ENCODE results near the gene CRPPA. TPM values are rescaled to one million over a fixed set of nuclear protein-coding genes. Genes with fewer than 3 reads are reported as not detected.

Gene CRPPA
- total RNA-seq, 2 donors from 2014 or later: 1.4 to 2.1 TPM

DNA sequence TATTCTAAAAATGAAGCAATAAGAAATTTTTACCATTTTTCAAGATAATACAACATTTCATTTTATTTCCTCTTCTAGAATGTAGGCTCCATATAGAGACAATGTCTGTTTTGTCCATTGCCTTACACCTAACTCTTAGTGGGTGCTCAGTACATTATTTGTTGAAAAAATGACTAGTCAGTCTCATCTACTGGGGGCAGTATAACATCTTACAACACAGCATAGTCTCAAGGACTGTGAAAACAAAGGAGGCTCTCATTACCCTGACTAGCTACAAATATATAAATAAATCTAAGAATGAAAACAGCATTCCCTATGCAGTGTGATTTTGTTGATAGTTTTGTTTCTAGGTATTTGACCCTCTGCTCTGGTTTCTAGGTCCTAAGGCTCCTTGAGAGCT is 11.6 kb downstream of the CRPPA start:
- Histone ChIP-seq H3K9me3 (no peaks in the 10 kb centered on the region), H3K27ac (no peak overlapping the region), H3K4me3 (no peak overlapping the region), H3K4me1 (ENCODE audit: control insufficient read depth in 1 of 2, low read depth in 2 of 2) (no peaks in the 10 kb centered on the region), H3K27me3 (replicated peaks; ENCODE audit: insufficient read depth) (no peaks in the 10 kb centered on the region), H3K36me3 (no peaks in the 10 kb centered on the region)
- TF ChIP-seq, protein P1, sequence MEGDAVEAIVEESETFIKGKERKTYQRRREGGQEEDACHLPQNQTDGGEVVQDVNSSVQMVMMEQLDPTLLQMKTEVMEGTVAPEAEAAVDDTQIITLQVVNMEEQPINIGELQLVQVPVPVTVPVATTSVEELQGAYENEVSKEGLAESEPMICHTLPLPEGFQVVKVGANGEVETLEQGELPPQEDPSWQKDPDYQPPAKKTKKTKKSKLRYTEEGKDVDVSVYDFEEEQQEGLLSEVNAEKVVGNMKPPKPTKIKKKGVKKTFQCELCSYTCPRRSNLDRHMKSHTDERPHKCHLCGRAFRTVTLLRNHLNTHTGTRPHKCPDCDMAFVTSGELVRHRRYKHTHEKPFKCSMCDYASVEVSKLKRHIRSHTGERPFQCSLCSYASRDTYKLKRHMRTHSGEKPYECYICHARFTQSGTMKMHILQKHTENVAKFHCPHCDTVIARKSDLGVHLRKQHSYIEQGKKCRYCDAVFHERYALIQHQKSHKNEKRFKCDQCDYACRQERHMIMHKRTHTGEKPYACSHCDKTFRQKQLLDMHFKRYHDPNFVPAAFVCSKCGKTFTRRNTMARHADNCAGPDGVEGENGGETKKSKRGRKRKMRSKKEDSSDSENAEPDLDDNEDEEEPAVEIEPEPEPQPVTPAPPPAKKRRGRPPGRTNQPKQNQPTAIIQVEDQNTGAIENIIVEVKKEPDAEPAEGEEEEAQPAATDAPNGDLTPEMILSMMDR (IDR thresholded peaks at IDR 0.05): no peak
- DNase-seq (ENCODE audit: low spot score) (no peak), ATAC-seq (ENCODE audit: insufficient number of reproducible peaks, low FRiP score, low read depth) (no peak)

DNA sequence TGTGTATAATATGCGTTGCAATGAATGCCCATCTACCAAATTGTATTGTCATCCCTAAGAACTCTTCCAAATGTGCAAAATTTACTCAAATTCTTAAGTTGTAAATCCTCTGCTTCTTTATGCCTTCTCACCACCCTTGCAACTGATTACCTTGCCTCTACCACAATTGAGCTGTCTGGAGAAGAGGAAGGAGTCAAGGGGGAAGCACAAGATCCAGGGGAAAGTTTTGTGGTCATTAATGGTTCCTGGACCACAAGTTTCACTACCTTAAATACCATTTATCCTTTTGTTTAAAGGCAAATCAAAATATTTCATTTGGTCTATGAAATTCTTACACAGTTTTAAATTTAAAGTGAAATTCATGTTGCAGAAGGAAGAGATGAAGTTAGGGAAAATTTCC is 16.7 kb downstream of the CRPPA start:
- no peak overlapping the region for H3K4me3 ChIP-seq
- TF ChIP-seq, protein P1 (IDR thresholded peaks at IDR 0.05): no peak
- ATAC-seq (ENCODE audit: insufficient number of reproducible peaks, low FRiP score, low read depth) (no peak), DNase-seq (ENCODE audit: low spot score) (no peak)
- H3K27ac ChIP-seq: no peak overlapping the region
- H3K36me3 ChIP-seq: no peaks in the 10 kb centered on the region
- no peaks in the 10 kb centered on the region for H3K27me3 ChIP-seq (replicated peaks; ENCODE audit: insufficient read depth)
- peaks cover 7% of the 10 kb centered on the region for H3K9me3 ChIP-seq
- no peaks in the 10 kb centered on the region for H3K4me1 ChIP-seq (ENCODE audit: control insufficient read depth in 1 of 2, low read depth in 2 of 2)

DNA sequence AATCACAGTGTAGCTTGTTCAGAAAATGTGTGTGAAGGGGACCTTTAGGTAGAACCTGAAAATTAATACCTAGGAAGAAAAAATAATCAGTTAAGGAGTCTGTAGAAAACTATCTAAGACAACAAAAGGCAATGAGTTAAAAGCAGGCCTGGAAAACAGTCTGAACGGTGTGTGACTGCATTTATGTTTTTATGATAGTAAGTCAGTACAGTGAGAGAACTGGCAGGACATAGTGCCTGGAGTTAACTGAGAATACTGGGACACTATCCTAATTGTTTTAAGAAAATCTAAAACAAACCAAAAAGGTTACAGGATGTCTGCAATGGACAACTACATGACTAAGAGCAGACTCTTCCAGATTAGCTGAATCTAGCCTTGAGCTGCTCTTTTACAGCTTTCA is 17.9 kb downstream of the CRPPA start:
- Histone ChIP-seq H3K27ac (no peak overlapping the region), H3K27me3 (replicated peaks; ENCODE audit: insufficient read depth) (no peaks in the 10 kb centered on the region), H3K4me3 (no peak overlapping the region), H3K9me3 (peaks cover 7% of the 10 kb centered on the region), H3K36me3 (no peaks in the 10 kb centered on the region), H3K4me1 (ENCODE audit: control insufficient read depth in 1 of 2, low read depth in 2 of 2) (no peaks in the 10 kb centered on the region)
- TF ChIP-seq, protein P1 (IDR thresholded peaks at IDR 0.05): no peak
- DNase-seq (ENCODE audit: low spot score) (no peak), ATAC-seq (ENCODE audit: insufficient number of reproducible peaks, low FRiP score, low read depth) (no peak)

DNA sequence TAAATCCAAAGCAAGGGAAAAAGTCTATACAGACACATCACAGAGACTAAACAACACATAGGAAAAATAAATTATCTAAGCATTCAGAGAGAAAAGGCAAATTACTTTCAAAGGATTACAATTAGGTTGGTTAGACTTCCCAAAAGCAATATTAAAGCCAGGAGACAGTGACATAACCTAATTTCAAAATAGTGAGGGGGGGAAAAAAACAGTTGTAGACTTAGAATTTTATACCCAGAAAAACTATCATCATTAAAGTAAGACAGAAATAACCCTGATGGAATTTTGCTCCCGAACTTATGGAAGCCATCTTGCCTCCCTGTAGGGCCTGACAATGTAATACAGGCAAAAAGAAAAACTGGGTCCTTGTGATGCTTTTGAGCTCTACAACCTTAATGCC is 18.4 kb downstream of the CRPPA start:
- Histone ChIP-seq H3K4me3 (no peak overlapping the region), H3K36me3 (no peaks in the 10 kb centered on the region), H3K9me3 (peaks cover 7% of the 10 kb centered on the region), H3K27ac (no peak overlapping the region), H3K4me1 (ENCODE audit: control insufficient read depth in 1 of 2, low read depth in 2 of 2) (no peaks in the 10 kb centered on the region), H3K27me3 (replicated peaks; ENCODE audit: insufficient read depth) (no peaks in the 10 kb centered on the region)
- TF ChIP-seq, protein P1 (IDR thresholded peaks at IDR 0.05): no peak
- DNase-seq (ENCODE audit: low spot score) (no peak), ATAC-seq (ENCODE audit: insufficient number of reproducible peaks, low FRiP score, low read depth) (no peak)

DNA sequence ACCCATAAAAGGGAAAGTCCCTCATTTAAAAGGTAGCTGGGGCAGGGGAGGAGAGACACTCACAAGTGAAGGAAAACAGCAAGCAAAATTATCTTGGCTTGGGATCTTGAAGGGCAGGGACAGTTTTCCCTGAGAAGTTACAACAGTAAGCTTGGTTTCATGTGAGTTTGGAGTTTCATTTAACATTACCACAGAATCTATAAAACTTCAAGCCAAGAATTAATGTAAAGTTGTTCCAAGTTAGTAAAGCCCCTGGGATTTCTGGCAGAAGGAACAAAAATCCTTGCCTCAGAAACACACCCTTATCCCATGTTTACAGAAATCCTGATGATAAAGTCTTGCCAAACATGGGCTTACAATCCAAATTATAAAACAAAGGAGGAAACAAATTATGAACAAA is 19.2 kb downstream of the CRPPA start:
- peaks cover 7% of the 10 kb centered on the region for H3K9me3 ChIP-seq
- no peak overlapping the region for H3K4me3 ChIP-seq
- no peaks in the 10 kb centered on the region for H3K27me3 ChIP-seq (replicated peaks; ENCODE audit: insufficient read depth)
- no peaks in the 10 kb centered on the region for H3K36me3 ChIP-seq
- DNase-seq (ENCODE audit: low spot score) (no peak), ATAC-seq (ENCODE audit: insufficient number of reproducible peaks, low FRiP score, low read depth) (no peak)
- TF ChIP-seq, protein P1 (IDR thresholded peaks at IDR 0.05): no peak
- no peak overlapping the region for H3K27ac ChIP-seq
- no peaks in the 10 kb centered on the region for H3K4me1 ChIP-seq (ENCODE audit: control insufficient read depth in 1 of 2, low read depth in 2 of 2)

All from thoracic aorta (tissue), 2 donors.